GM19023 (cell line): ENCODE data around the gene MACROH2A2.
"Not testable (repeated sequence)": the region's sequence is repeated elsewhere in the genome, so short reads cannot be mapped to it uniquely, and the experiment has no call there.

ENCODE experiments used
- ATAC-seq: cut with Tn5 transposase; IDR thresholded peaks from one replicate; pipeline ENCODE4 v1.9.1; 2021; ENCODE audit warnings: mild to moderate bottlenecking, moderate library complexity; ENCODE audit not compliant: unreplicated experiment

Gene MACROH2A2

DNA sequence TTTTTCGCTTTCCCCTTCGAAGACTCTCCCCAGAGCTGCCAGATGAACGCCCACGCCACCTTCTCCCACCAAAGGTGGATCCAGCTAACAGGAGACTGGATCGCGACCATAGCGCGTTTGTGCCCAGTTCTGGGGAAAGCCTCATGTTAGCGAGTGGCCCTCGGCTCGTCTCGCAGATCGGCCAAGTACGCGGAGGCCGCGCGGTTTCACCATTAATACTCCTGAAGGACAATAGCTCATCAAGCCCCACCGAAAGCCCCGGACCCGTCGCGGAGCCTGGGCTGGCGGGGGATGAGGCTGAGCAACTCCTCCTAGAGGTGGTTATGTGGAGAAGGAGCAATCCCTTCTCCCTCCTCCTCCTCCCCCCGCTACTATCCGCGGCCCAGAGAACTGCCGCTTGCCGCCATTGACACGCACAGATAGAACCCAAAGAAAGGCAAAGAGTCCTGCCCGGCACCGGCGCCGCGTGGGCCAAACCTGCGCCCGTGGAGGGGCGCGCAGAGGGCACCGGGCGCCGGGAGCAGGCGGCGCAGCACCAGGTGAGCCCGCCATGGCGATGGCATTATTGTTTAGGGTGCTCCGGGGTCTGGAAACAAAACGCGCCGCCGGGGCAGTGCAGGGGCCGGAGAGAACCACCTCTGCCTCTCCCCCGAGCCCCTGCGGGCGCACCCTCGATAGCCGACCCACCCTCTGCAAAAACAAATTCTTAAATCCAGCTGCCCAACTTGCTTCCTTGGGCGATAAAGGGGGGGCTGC is at the start of gene MACROH2A2:
Gene MACROH2A2, plus strand, starts transcription at position 385 of the 756 bp plus-strand sequence. CDS start 22,813 bp downstream, outside the sequence.
- no peak for ATAC-seq

DNA sequence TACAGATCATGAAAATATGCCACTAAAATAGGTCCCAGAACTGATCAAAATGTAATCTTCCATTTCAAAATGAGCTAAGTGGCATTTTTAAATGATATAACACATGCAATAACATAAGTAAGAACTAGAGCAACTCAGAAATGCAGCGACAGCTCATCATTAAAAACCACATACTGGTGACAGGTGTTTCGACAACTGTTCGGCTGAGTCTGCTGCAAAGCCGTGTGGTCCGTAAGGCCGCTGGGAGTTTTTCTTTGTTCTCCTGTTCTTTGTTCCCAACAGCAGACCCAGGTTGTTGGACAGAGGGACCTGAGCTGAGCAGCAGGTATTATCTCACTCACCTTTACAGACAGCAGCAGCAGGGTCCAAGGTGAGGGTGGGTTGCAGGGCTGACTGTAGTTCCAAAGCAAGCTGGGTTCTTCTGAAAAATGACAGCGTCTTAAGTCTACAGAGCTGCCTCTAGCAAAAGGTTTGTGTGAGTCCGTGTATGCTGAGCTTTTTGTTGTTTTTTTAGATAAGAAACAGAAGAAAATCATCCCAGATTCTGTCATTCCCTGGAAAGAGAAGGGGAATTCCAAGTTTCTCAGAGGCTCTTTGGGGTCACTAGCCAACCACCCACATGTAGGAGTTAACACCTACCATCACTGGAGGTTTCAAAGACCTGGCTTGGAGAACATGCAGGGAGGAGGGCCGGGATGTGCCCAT is 45.4 kb upstream of the MACROH2A2 start:
- ATAC-seq = no peak

DNA sequence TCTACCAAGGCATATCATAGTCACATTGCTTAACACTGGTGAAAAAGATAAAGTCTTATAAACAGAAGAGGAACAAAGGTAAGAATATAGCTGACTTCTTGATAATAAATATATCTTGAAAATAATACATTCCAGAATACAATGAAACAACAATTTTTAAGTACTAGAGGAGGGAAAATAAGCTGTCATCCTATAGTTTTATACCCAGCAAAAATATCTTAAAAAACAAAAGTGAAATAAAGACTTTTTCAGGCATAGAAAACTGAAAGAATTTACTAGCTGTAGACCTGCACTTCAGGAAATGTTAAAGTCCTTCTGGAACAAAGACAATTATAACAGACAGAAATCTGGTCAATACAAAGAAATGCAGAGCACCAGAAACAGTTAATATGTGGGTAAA is 21.4 kb upstream of the MACROH2A2 start:
- no peak for ATAC-seq

DNA sequence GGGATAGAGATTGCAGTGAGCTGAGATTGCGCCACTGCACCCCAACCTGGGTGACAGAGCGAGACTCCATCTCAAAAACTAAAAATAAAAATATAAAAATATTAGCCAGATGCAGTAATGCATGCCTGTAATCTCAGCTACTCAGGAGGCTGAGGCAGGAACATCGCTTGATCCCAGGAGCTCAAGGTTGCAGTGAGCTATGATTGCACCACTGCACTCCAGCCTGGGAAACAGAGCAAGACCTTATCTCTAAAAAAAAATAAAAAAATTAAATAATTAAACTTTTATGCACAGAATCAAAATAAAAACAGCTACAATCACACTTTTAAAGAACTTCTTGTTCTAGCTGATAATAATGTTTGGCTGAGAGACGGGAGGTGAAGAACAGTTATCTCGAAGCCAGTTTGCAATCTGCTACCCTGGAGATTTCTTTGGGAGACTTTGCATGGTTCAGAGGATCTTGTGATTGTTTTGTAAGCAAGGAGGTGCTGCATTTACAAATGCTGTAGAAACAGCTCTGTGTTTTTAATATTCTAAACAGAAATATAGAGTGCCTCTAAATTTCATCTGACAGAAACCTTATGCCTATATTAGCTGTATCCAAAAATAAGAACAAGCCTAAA is 19.9 kb upstream of the MACROH2A2 start:
- ATAC-seq = no peak

DNA sequence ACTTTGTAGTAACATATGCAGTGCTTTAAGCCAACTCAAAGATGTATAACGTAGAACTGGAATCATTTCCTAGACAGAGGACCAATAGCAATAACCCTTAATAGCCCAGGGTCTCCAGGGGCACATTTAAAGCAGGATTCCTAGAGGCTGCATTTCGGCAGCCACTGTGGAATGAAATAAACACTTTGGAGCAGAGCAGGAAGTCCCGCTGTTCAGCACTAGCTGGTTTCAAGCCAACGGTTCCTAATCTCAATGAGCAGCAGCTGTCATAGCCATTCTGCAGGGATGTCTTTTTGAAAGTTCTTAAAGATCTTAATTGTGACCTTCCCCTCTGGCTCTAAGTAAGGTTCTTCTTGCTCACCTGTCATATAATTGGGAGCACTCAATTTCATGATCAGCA is 18.4 kb upstream of the MACROH2A2 start:
- ATAC-seq = no peak

DNA sequence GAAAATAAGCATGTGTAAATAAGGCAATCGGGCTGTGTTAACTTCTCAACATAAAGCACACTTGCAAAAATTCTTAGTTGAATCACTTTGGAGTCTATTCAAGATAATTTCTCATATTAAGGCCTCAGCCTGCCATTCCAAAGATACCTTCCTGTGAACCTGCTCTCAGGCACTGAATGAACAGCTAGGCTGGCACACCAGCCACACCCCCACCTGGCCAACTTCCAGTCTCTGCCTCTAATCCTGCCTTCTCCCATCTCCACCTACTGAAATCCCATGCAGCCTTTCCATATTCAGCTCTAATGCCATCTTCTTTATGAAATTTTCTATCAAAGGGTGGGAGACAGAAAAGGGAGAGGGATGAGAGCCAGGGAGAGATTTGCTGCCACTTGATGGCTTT is 17.1 kb upstream of the MACROH2A2 start:
- ATAC-seq = no peak

DNA sequence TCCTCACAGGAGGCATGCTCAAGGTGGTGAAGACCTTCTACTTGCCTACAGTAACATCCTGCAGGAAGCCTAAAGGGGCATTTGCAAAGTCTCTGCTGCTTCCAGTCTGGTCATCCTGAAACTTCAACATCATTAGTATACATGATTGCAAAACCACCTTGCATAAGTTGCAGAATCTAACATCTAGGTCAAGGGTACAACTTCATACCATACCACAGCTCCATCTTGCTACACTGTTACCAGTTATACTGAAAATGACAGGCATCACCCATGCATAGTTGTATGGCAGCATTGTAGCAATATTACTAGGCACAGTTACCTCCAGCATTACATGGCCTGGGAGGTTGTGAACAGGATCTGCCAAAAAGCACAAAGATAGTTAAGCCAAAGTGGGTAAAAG is 13.7 kb upstream of the MACROH2A2 start:
- ATAC-seq = no peak

DNA sequence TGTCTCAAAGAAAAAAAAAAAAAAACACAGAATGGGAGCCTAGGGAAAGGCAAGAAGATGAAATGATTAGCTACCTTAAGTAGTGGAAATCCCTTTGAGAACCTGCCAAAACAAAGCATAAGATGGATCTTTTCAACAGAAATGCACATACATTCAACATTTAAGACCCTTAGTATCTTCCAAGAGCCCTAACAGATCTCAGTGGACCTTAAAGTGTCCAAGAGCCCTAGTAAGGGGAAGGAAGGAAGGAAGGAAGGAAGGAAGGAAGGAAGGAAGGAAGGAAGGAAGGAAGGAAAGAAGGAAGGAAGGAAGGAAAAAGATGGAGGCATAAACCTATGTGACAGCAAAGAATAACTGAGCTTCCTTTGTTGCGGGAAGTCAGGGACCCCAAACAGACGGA is 11.6 kb upstream of the MACROH2A2 start:
- ATAC-seq = no peak

DNA sequence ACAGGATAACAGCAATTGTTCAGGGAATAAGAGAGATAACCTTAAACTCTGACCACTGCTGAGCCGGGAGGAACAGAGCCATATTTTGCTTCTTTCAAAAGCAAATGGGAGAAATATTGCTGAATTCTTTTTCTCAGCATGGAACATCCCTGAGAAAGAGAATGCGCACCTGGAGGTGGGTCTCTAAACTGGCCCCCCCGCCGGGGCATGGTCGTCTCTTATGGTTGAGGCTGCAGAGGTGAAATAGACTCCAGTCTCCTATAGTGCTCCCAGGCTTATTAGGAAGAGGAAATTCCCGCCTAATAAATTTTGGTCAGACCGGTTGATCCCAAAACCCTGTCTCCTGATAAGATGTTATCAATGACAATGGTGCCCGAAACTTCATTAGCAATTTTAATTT is 10.9 kb upstream of the MACROH2A2 start:
- not testable (repeated sequence) for ATAC-seq

DNA sequence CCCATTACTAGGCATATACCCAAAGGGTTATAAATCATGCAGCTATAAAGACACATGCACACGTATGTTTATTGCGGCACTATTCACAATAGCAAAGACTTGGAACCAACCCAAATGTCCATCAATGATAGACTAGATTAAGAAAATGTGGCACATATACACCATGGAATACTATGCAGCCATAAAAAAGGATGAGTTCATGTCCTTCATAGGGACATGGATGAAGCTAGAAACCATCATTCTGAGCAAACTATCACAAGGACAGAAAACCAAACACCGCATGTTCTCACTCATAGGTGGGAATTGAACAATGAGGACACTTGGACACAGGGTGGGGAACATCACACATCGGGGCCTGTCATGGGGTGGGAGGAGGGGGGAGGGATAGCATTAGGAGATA is 5.6 kb upstream of the MACROH2A2 start:
- ATAC-seq = not testable (repeated sequence)

DNA sequence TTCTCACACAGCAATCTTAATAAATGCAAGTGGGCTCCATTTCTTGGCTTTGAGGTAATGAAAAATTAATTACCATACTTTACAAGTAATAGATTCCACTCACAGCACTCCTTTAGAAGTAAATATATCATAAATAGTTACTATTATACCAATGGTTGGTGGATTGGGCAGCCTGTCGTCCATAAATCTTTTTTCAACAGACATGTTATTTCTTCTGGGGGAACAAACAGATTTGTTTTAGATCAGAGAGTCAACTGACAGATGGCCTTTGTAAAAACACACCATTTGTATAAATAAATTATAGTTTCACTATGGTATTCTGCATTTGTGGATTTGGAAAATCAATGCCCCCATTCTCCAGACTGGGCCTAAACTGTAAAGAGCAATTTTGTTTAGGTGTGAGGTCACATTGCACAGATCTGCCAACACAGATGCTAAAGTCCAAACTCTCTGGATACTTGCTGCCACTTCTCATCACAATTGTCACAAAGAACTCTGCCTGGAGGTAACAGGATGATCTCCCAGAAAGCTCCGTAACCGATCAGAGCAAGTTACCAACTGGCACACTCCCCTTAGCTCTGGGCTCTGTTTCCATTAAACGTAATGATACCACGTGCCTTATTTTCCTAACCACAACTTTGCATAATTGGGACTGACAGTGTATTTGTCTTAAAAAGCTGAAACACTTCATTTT is 4.5 kb upstream of the MACROH2A2 start:
- no peak for ATAC-seq

DNA sequence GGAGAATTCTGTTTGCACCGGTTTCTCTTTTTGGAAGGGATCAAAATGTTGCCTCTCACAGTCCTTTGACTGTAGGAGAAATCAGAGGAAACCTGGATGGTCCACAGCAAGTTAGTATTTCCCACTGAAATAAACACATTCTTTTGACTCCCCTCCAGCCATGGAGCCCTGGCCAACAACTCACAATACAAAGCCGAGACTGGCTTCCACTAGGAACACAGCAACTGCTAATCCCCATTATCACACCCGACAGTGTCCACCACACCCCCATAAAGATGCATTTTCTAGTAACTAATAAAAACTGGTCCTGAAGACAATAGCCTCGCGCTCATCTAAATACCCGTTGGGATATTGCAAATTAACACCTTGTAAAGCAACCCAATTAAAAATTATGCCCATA is 798 bp upstream of the MACROH2A2 start:
- no peak for ATAC-seq

DNA sequence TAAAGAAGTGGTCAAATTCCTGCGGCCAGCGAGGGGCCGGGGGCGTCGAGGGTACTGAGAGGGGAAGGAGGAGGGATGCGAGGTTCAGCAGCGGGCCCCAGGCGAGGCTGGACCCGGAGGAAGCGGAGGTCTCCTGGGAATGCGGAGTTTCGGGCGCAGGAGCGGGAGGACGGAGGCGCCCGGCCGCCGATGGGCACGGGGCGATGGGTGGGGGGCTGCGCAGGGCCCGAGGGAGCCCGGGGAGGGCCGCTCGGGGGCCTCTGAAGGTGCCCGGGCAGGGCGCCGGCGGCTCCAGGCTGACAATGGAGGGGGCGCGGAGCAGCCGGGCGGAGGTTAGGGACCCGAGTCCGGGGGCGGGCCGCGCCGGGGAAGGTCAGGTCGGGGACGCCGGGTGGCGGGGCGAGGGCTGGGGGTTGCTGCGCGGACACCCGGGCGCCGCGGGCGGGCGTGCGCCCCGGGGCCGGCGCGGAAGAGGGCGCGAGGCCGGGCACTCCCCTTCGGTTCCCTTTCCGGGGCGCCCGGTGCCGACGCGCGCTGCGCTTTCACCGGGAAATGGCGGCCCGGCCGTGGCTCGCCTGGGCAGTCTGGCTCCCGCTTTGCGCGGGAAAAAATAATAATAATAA is 683 bp downstream of the MACROH2A2 start:
- ATAC-seq = no peak

DNA sequence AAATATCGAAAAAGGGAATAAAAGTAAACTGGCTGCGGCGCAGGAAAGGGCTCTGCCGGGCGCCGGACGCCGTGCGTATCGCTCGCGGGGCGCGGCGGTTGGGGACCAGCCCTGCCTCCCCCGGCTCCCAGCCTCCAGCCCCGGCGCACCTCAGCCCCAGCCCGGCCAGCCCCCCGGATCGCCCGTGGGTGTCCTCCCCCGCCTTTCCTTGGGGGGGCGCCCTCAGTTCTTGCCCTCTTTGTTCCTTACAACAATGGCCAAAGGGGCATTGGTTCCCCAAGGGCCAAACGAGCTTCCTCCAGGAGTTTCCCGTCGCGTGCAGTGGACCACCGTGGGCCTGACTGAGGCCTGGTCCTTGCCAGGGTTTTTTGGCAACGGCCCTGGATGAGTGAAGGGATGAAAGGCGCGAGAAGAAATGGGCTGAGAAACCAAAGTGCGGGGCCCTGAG is 1.2 kb downstream of the MACROH2A2 start:
- no peak for ATAC-seq

DNA sequence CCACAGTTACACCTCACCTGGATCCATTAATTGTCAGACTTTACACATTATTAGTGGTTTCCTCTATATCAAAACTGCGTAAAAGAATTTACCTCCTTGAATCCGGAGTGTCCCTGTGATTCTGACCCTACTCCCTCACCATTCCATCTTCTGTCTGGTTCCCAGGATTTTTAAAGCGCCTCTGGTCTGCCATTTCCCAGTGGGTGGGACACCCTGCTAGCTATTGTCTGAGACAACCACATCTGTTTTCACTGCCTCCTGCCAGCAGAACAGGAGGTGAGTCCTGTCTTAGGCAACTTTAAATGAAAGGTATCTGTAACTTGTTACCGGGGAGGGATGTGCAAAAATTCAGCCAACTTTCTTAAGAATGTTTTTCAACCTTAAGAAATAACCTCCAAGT is 2.3 kb downstream of the MACROH2A2 start:
- ATAC-seq = no peak

DNA sequence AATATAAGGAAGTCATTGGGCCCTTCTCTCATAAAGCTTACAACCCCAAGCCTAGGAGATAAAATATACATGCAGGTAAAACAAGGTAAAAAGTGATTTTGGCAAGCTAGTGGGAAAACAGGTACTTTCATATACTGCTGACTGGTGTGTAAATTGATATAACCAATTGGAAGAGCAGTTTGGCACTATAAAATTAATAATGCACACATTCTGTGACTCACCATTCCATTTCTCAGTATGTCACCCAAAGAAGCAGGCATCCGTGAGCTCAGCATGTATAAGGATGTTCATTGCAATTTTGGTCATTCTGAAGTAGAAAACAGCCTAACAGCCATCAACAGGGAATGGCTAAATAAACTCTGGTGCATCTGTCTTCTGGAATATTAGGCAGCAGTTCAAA is 2.9 kb downstream of the MACROH2A2 start:
- ATAC-seq = no peak

DNA sequence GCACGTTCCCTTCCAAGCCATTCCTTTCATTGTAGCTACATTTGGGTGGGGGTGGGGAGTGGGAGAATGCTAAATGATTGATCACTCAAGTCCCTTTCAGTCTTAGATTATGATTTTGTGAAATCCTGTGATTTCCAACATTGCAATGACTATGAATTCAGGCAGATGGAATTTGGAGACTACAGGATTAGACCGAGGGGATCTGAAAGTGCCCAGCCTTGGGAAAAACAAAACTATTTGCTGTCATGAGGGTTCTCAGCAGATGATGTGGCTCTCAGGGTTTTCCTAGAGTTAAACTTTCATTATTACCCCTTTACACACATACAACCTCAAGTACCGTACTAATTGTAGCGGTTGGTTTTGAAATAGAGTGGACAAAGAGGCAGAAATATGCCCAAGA is 4.7 kb downstream of the MACROH2A2 start:
- ATAC-seq = no peak

DNA sequence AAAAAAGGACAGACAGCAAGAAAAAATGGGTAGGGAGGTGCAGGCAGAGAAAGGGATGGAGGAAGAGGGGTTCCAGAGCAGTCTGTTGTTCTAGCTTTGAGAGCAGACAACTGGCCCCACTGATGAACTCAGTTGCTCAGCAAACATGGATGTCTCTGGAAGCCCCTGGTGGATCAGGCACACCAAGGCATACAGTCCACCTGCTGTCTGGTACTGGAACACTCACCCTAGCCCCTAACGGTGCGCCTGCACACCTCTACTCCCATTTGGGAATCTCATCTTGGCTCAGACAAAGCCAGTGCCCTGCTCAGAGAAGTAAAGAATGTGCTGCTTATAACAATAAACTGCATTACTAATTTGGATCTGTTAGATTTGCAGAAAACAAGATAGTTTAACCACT is 7.7 kb downstream of the MACROH2A2 start:
- ATAC-seq = no peak

DNA sequence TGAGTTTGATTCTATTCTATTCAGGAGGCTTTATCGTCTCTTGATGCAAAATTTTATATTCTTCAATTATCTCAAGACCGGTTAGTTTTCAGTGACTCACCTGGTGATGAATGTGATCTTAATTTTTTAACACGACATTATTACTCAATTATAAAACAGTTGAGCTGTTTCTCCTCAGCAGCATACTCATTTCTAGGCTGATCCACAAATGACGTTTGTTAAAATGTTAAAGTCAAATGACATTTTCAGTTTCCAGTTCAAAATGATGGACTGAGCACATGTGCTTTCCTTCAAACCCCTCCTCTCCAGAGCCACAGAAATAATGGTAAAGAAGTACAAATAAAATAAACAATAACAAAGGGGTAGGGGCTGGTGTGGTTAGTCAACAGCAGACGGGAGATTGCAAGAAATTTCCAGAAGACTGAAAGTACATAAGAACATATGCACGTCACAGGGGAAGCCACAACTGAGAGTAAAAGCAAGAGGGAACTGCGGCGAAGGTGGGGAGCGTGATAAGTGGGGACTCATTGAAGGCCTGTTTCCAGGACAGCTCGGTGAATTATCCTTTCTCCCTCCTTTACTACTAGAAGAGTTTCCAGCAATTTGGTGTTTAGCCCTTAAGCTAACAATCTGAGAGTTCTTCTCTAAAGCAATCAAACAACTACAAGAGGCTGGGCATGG is 10.9 kb downstream of the MACROH2A2 start:
- ATAC-seq = no peak

DNA sequence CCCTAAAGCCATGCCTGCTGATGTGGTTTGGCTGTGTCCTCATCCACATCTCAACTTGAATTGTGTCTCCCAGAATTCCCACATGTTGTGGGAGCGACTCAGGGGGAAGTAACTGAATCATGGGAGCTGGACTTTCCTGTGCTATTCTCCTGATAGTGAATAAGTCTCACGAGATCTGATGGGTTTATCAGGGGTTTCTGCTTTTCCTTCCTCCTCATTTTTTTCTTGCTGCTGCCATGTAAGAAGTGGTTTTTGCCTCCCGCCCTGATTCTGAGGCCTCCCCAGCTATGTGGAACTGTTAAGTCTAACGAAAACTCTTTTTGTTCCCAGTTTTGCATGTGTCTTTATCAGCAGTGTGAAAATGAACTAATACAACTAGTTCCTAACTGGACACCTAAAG is 11.8 kb downstream of the MACROH2A2 start:
- ATAC-seq = no peak
